SKM-1 treated with dmso at 0.1 percent for 144 hours (cell line): ENCODE data around the gene MAP2K3.

Experiments used
- DNase-seq: peaks from one replicate; lab custom pipeline; 2025; ENCODE audit not compliant: unreplicated experiment; lab: John Stamatoyannopoulos, UW

MAP2K3 gene

GRCh38 chr17:21284319-21285163 is at the start of gene MAP2K3:
TSS of gene MAP2K3 (plus strand) at chr17:21284711. CDS start at chr17:21284921, 210 bp downstream.
- DNase-seq = peak; percentile 99

- no peak for DNase-seq
These were observed 48.6 kb upstream of the MAP2K3 start for GRCh38 chr17:21235921-21236320.

GRCh38 chr17:21239680-21240368 is 44.7 kb upstream of the MAP2K3 start:
- DNase-seq = peak; percentile 57

GRCh38 chr17:21240369-21241055 is 44.0 kb upstream of the MAP2K3 start:
- DNase-seq = no peak

GRCh38 chr17:21241564-21241963 is 42.9 kb upstream of the MAP2K3 start:
- DNase-seq = no peak

- DNase-seq = no peak
These were observed 42.3 kb upstream of the MAP2K3 start for GRCh38 chr17:21242026-21242697.

- no peak for DNase-seq
These were observed 41.6 kb upstream of the MAP2K3 start for GRCh38 chr17:21242780-21243515.

- DNase-seq = no peak
These were observed 40.8 kb upstream of the MAP2K3 start for GRCh38 chr17:21243516-21244303.

DNA sequence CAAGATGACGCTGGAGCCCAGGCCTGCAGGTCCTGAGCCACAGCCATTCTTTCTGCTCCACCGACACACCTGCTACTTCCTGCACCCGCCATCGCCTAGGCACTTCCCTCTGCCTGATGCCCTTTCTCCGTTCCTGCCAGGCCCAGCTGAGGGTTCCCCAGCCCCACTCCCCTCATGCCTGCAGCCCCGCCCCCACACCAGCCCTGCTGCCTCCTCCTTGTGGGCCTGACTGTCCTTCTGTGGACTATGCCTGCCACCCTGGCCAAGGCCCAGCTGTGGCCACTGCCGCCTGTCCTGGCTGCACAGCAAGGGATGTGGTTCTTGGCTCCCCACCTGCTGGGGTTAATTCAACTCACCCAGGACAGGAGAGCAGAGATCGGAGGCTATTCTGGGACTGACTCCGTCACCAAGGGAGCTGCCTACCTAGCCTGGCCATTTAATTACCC is 38.8 kb upstream of the MAP2K3 start:
- DNase-seq = no peak

DNA sequence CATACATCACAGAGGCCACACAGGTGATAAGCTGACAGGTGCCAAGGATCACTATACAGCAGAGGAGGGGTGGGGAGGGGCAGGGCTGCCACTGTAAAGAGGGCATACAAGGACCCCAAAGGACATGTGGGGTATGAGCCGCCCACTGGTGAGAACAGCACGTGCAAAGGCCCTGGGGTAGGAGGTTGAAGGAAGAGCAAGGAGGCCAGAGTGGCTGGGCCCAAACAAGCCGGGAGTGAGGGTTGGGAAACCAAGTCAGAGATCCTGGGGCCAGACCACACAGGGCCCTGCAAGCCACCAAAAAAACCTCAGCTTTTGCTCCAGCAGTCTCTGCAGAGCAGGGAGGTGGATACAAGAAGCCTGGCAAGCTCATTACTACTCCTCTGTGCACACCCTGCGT is 37.8 kb upstream of the MAP2K3 start:
- no peak for DNase-seq

- DNase-seq = no peak
These were observed 36.8 kb upstream of the MAP2K3 start for GRCh38 chr17:21247552-21248258.

DNA sequence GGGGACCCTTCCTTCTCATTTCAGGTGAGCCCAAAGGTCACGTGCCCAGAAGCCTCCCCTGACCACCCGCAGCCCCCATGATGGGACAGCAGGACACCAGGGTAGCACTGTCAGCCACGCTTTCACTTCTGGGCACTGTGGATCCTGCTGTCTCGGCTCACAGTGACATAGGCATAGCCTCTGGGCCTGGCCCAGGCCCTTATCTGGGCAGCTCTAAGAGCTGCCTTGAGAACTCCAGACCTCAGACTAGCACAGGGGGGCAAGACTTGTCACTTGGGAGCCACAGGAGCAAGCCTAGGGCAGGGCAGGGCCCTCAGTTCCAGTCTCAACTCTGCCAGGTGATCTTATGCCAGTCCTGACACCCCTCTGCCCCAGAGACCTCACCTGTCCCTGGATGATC is 36.0 kb upstream of the MAP2K3 start:
- DNase-seq = no peak

DNA sequence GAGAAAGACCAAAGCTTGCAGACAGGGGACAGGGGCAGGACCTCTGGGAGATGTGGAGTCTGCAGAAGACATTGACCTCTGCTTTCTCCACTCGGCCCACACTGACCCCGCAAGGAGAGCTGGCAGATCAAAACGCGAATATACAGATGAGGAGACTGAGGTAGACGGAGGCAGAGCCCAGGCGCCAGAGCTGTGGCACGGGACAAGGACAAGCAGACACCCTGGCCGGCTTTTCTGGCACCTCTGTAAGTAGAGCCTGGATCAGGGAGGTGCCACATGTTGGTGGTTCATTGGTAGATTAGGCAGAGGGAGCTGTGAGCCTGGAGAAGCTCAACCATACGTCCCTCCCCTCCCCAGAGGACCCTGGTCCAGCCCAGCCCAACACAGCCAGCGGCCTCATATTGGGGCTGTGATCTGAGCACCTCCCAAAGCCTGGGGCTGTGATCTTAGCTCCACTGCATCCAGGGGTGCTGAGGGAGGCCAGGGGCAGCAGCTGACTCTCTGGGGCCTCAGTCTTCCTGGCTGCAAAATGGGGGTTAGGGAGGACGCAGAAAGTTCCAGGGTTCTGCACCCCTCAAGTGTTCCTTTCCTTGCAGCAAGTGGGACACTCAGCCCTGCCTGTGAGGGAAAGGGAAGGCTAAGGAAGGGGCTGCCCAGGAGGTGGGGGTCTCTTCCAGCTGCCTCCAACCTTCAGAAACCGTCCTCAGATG is 35.3 kb upstream of the MAP2K3 start:
- DNase-seq = no peak

DNA sequence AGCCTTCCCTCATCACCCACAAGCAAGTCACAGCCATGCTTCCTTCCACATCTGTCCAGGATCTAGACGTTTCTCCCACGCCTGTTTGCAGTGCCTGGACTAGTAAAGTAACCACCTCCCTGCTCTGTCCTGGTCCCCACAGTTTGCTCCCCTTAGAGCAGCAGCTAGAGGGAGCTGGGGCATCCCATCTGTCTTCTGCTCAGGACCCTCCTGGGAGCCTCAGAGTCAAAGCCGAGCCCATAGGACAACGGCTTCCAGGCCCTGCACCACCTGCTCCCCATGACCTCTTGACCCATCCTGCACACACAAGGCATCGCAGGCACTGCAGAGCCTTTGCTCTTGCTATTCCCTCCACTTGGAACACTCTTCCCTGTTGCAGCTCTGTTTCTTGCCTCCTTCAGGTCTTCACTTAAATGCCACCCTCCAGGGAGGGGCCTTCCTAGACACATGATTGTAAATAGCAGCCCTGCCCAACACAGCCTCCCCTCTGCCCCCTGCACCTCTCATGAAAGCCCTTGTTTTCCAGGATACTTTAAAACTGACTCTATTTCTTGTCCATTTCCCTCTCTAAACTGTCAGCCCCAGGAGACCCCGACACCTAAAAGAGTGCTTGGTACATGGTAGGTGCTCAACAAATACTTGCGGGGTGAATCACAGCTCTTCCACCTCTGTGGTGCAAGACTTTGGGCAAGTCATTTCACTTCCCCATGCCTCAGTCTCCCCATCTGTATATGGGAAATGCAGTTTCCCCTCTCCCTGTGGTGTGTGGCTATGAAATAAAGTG is 34.4 kb upstream of the MAP2K3 start:
- DNase-seq = no peak

GRCh38 chr17:21250854-21251253 is 33.7 kb upstream of the MAP2K3 start:
- no peak for DNase-seq

DNA sequence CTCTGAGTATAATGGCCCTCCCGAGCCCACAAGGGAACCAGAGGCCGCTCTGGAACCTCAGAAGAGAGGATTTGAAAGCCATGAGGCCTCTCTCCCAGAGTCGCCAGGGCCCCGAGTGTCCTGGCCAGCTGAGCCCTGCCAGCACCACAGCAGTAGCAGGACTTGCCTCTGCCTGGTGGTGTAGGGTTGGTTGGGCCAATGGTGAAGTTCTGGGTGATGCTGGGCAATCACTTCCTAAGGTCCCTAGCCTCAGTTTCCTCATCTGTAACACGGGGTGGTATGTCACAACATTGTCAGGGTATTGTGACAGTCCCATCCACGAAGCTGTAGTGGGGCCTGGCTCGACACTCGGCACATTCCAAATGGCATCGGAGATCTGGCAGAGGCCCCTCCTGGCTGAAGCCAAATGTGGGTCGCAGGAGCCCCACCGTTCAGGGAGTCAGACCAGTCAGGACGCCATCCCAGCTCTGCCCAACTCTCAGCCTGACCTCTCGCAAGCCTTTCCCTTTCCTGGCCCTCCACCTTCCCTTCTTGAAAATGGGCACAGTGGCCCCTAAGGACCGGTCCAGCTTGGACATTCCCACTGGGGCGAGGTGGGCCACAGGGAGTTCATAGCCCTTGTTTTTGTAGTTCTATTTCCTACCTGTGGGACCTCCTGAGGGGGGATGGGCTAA is 33.0 kb upstream of the MAP2K3 start:
- DNase-seq = no peak

- DNase-seq = no peak
These were observed 32.2 kb upstream of the MAP2K3 start for GRCh38 chr17:21252289-21252795.
